GM23338 (cell line): ENCODE results near the gene XDH. TPM values are rescaled to one million over a fixed set of nuclear protein-coding genes. Genes with fewer than 3 reads are reported as not detected.

Experiments
- ATAC-seq: fragments of 200-7000 bp; cut with Tn5 transposase; 3 replicates; pipeline ENCODE4 v1.9.1; 2020
- DNase-seq: peaks from one replicate; pipeline ENCODE4 v3.0.0-alpha.2; 2015; ENCODE audit warnings: low spot score
- H2AFZ ChIP-seq: fragments of 200-600 bp; sonication (generic); 2 replicates; pipeline ENCODE4 v1.8.0; 2016; ENCODE audit warnings: antibody characterized with exemption, mild to moderate bottlenecking, moderate library complexity
- H3F3A ChIP-seq: fragments of 200-600 bp; sonication (generic); replicated peaks from 2 replicates; pipeline ENCODE4 v1.8.0; 2017; ENCODE audit warnings: antibody characterized with exemption, mixed run types, low read depth
- H3K27ac ChIP-seq: fragments of 200-600 bp; sonication (generic); 2 replicates; pipeline ENCODE4 v1.6.1; 2016; ENCODE audit warnings: low read depth
- H3K27me3 ChIP-seq: fragments of 200-600 bp; sonication (generic); 2 replicates; pipeline ENCODE4 v1.8.0; 2016; ENCODE audit warnings: mild to moderate bottlenecking, mixed run types, moderate library complexity; ENCODE audit not compliant: insufficient read depth
- H3K36me3 ChIP-seq: fragments of 200-600 bp; sonication (generic); 2 replicates; pipeline ENCODE4 v1.8.0; 2016; ENCODE audit warnings: mild to moderate bottlenecking; ENCODE audit not compliant: insufficient read depth
- H3K4me1 ChIP-seq: fragments of 200-600 bp; sonication (generic); 2 replicates; pipeline ENCODE4 v1.8.0; 2016; ENCODE audit warnings: mild to moderate bottlenecking, moderate library complexity; ENCODE audit not compliant: insufficient read depth
- H3K4me2 ChIP-seq: fragments of 200-600 bp; sonication (generic); 2 replicates; pipeline ENCODE4 v1.7.1; 2017; ENCODE audit warnings: mixed run types
- H3K4me3 ChIP-seq: fragments of 200-600 bp; sonication (generic); 2 replicates; pipeline ENCODE4 v1.6.1; 2016; ENCODE audit warnings: mixed run types
- H3K79me2 ChIP-seq: fragments of 200-600 bp; sonication (generic); replicated peaks from 2 replicates; pipeline ENCODE4 v1.8.0; 2017; ENCODE audit warnings: mild to moderate bottlenecking; ENCODE audit not compliant: insufficient read depth
- H3K9me2 ChIP-seq: fragments of 200-600 bp; sonication (generic); 2 replicates; pipeline ENCODE4 v1.8.0; 2017; ENCODE audit not compliant: insufficient read depth
- H4K20me1 ChIP-seq: fragments of 200-600 bp; sonication (generic); replicated peaks from 2 replicates; pipeline ENCODE4 v1.8.0; 2017; ENCODE audit warnings: mild to moderate bottlenecking; ENCODE audit not compliant: insufficient read depth
- H3K27ac Mint-ChIP-seq: 2 replicates; pipeline ENCODE4 v1.8.0; 2020; ENCODE audit warnings: inconsistent platforms, mild to moderate bottlenecking, moderate library complexity, mixed read lengths
- H3K27me3 Mint-ChIP-seq: 3 replicates; pipeline ENCODE4 v1.8.0; 2022; ENCODE audit warnings: low read depth, mild to moderate bottlenecking, moderate library complexity, mixed read lengths, inconsistent platforms; ENCODE audit not compliant: insufficient read depth, poor library complexity
- H3K36me3 Mint-ChIP-seq: 3 replicates; pipeline ENCODE4 v1.8.0; 2021; ENCODE audit warnings: low read depth, mild to moderate bottlenecking, inconsistent platforms, moderate library complexity, mixed read lengths
- H3K4me1 Mint-ChIP-seq: 3 replicates; pipeline ENCODE4 v1.8.0; 2020; ENCODE audit warnings: mild to moderate bottlenecking, inconsistent platforms, mixed read lengths
- H3K4me3 Mint-ChIP-seq: 3 replicates; pipeline ENCODE4 v1.8.0; 2021; ENCODE audit warnings: moderate library complexity, mild to moderate bottlenecking, inconsistent platforms, mixed read lengths
- H3K9me3 Mint-ChIP-seq: 3 replicates; pipeline ENCODE4 v1.8.0; 2020; ENCODE audit warnings: moderate library complexity, mild to moderate bottlenecking, inconsistent platforms, mixed read lengths
- CREB1 ChIP-seq: fragments of 250-450 bp; sonication (Bioruptor Pico); IDR thresholded peaks from 2 replicates; pipeline ENCODE4 v1.5.0; 2020; ENCODE audit warnings: low read depth, mild to moderate bottlenecking, moderate library complexity
- CTCF ChIP-seq, 2 experiments: fragments of 200-600 bp in 1 of 2; sonication (generic) in 1 of 2; conservative IDR thresholded peaks; 2 replicates each; pipeline versions ENCODE4 v1.5.1 to v1.6.1; 2016 to 2017; ENCODE audit warnings: antibody characterized with exemption in 2 of 2, low read depth in 2 of 2, mild to moderate bottlenecking in 2 of 2, moderate library complexity in 1 of 2
- ETS1 ChIP-seq: IDR thresholded peaks from 2 replicates; pipeline ENCODE4 v1.6.1; 2016; ENCODE audit warnings: antibody characterized with exemption
- EZH2 ChIP-seq: fragments of 200-600 bp; sonication (generic); IDR thresholded peaks from one replicate; pipeline ENCODE4 v1.8.0; 2017; ENCODE audit warnings: antibody characterized with exemption, mild to moderate bottlenecking, low read depth; ENCODE audit not compliant: unreplicated experiment
- EZH2phosphoT487 ChIP-seq: fragments of 200-600 bp; sonication (generic); IDR thresholded peaks from one replicate; pipeline ENCODE4 v1.8.1; 2018; ENCODE audit warnings: antibody characterized with exemption; ENCODE audit not compliant: unreplicated experiment
- JUNB ChIP-seq: IDR thresholded peaks from one replicate; pipeline ENCODE4 v1.6.1; 2016; ENCODE audit warnings: antibody characterized with exemption; ENCODE audit not compliant: unreplicated experiment
- POLR2AphosphoS5 ChIP-seq: IDR thresholded peaks from 2 replicates; pipeline ENCODE4 v1.6.1; 2016; ENCODE audit warnings: antibody characterized with exemption, low read depth
- REST ChIP-seq: IDR thresholded peaks from one replicate; pipeline ENCODE4 v1.6.1; 2018; ENCODE audit warnings: antibody characterized with exemption; ENCODE audit not compliant: unreplicated experiment
- ZNF114 ChIP-seq: fragments of 250-450 bp; sonication (Bioruptor Pico); IDR thresholded peaks from 2 replicates; pipeline ENCODE4 v1.5.0; 2020; ENCODE audit warnings: mild to moderate bottlenecking, moderate library complexity
- ZNF462 ChIP-seq: fragments of 250-450 bp; sonication (Bioruptor Pico); IDR thresholded peaks from 2 replicates; pipeline ENCODE4 v1.5.0; 2020; ENCODE audit warnings: mild to moderate bottlenecking, moderate library complexity
- polyA plus RNA-seq: library from polyadenylated mRNA; unstranded; fragments of >200 nt; fragmentation: Nextera tagmentation; extraction: Ambion mirVana; gene quantifications from 2 replicates; pipeline ENCODE4 v1.2.1, GENCODE V29; 2016
- total RNA-seq: library from RNA; depleted of rRNA; stranded (reverse); fragments of >200 nt; shearing (Covaris generic); gene quantifications from 2 replicates; pipeline ENCODE4 v1.2.3, GENCODE V29; 2014

XDH gene
- total and polyA plus RNA-seq, 2 experiments from 2014 or later, result 0.55 to 0.87 TPM

GRCh38 chr2:31349160-31349559 is 65.4 kb downstream of the XDH start (continued):
- no peak for TF ChIP-seq ZNF462 (CRISPR knock-in tag)
- no peak for TF ChIP-seq EZH2phosphoT487
- no peak for TF ChIP-seq JUNB
- TF ChIP-seq ETS1, result no peak
- TF ChIP-seq ZNF114 (CRISPR knock-in tag), result no peak

- Histone ChIP-seq H3K4me3 (no peak overlapping the region), H3K4me2 (no peak overlapping the region), H3F3A (no peaks in the 10 kb centered on the region), H3K4me1 (no peaks in the 10 kb centered on the region), H4K20me1 (no peaks in the 10 kb centered on the region), H3K27ac (no peak overlapping the region), H2AFZ (no peak overlapping the region), H3K27me3 (no peaks in the 10 kb centered on the region), H3K79me2 (no peaks in the 10 kb centered on the region), H3K9me2 (no peaks in the 10 kb centered on the region), H3K36me3 (no peaks in the 10 kb centered on the region)
- no peaks in the 10 kb centered on the region for H3K36me3 Mint-ChIP-seq
- H3K27me3 Mint-ChIP-seq, result peaks cover 5% of the 10 kb centered on the region
- ATAC-seq (no peak), DNase-seq (no peak)
- H3K4me1 Mint-ChIP-seq, result no peaks in the 10 kb centered on the region
- no peak overlapping the region for H3K27ac Mint-ChIP-seq
- H3K4me3 Mint-ChIP-seq, result no peak overlapping the region
- H3K9me3 Mint-ChIP-seq, result no peaks in the 10 kb centered on the region
- TF ChIP-seq ZNF114 (CRISPR knock-in tag), result no peak
- no peak for TF ChIP-seq POLR2AphosphoS5
- TF ChIP-seq EZH2, result no peak
- no peak for TF ChIP-seq CREB1
- TF ChIP-seq CTCF (conservative IDR thresholded peaks at IDR 0.05; ENCODE audit: low read depth in 2 of 2), result no peak
- TF ChIP-seq REST, result no peak
- TF ChIP-seq JUNB, result no peak
Measured at GRCh38 chr2:31348618-31349017, 65.9 kb downstream of the XDH start.
